ENCODE data around the gene TFF2.

The TFF2 gene

GRCh38 chr21:42302076-42302650 is 48.6 kb downstream of the TFF2 start:
- DNase-seq: no peak

DNA sequence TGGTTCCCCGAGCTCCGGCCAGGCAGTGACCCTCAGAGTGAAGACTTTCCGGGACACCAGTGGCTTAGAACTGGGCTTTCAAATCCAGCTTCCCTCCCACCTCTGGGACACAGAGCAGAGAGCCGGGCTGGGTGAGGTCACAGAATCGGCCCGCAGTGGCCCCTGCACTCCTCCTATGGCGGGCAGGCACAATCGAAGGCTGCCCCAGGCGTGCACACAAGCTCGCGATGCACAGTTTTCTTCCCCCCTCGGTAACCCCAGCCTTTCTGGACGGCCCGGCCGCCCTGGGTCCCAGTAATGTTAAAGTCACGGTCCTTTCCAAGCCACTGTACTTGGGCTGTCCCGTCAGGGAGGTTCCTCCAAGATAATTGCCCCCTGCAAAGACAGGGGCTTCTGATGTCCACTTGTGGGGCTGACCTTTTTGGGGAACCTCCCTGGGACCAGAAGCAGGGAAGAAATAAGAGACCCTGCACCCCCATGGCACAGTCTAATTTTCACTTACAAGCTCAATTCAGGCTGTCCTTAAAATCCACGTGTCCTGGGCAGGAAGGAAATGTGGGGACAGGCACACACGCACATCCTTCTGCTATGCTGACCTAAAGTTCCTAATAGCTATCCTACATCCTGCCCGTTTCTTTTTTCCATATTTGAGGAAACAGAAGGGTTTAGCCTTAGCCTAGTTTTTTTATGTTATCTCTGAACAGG is 49.3 kb downstream of the TFF2 start:
- no peak for DNase-seq

GRCh38 chr21:42300956-42301355 is 49.8 kb downstream of the TFF2 start:
- no peak for DNase-seq

DNA sequence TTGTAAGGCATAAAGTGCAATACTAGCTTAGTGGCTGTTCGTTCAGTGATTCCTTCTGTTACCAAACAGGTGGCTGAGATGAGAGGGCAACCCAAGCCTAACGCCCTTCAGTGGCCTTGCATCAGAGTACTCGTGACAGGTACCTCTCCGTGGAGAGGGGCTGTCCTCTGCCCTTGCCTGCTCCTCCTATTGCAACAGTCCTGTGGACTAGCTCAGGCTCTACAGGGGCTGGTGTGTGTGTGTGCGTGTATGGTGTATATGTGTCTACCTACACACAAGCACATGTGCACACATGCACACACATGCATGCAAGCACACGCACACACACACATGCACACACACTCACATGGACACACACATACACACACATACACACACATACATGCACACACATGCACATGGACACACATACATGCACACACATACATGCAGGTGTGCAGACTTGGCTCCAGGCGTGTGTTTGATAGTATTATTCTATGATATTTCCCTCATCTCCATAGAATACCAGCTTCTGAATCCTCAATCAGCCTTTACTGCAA is 50.7 kb downstream of the TFF2 start:
- no peak for DNase-seq

- no peak for DNase-seq
These were observed 51.3 kb downstream of the TFF2 start for GRCh38 chr21:42299324-42300044.

- DNase-seq: no peak
These were observed 52.1 kb downstream of the TFF2 start for GRCh38 chr21:42298657-42299056.

DNA sequence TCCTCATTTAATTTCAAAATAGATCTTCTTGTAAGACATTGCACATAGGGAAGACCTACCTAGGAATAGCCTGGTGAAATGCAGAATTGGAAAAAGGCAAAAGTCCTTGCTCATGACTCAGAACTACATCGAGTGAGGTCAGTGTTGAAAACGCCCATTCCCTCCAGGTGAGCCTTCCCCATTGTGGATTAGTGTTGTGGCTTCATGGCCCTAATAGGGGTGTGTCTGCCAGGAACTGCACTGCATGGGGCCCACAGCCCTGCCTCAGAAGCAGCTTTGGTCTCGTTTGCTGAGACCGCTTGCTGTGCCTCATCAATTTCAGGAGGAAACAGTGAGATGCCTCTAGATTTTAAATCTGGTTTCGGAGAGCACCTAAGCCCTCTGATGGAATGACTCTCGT is 52.6 kb downstream of the TFF2 start:
- DNase-seq: no peak

DNA sequence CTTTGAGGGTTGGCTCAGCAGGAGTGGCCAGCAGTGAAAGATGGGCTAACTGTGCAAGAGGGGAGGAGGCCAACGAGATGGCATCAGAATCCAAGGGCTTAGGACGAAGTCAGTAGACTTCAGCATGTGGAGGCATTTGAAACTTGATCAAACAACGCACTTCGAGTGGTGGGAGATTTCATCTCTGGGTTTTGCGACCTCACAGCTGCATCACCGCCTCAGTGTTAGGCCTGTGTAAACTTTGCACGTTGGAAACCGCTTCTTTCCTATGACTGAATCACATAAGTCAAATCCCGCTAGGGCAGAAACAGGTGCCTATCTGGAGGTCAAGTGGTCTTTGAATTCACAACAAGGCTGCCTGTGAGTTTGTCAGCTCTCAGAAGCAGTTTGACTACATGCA is 53.4 kb downstream of the TFF2 start:
- DNase-seq: no peak

DNA sequence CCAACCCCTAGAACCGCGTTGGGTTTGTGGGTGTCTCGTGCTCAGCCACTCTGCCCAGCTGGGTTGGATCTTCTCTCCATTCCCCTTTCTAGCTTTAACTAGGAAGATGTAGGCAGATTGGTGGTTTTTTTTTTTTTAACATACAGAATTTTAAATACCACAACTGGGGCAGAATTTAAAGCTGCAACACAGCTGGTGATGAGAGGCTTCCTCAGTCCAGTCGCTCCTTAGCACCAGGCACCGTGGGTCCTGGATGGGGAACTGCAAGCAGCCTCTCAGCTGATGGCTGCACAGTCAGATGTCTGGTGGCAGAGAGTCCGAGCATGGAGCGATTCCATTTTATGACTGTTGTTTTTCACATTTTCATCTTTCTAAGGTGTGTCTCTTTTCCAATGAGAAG is 54.3 kb downstream of the TFF2 start:
- DNase-seq: no peak

Data from cortex of kidney (tissue), 1 donor.